HCT116 (cell line): Measurements from ENCODE around the gene CTCF. TPM values are rescaled to one million over a fixed set of nuclear protein-coding genes. Genes with fewer than 3 reads are reported as not detected.

Experiments used
- CBX3 ChIP-seq: IDR thresholded peaks from 2 replicates; pipeline ENCODE4 v1.6.1; 2012; ENCODE audit warnings: low read depth
- ELF1 ChIP-seq: IDR thresholded peaks from 2 replicates; pipeline ENCODE4 v1.6.1; 2012; ENCODE audit warnings: low read depth, borderline replicate concordance
- EZH2 ChIP-seq: fragments of 200-600 bp; sonication (generic); IDR thresholded peaks from 2 replicates; pipeline ENCODE4 v1.6.1; 2017; ENCODE audit warnings: antibody characterized with exemption, mixed run types
- POLR2AphosphoS5 ChIP-seq: IDR thresholded peaks from 2 replicates; pipeline ENCODE4 v1.6.1; 2011; ENCODE audit warnings: mild to moderate bottlenecking, low read depth, low read length, moderate library complexity
- SIN3A ChIP-seq: IDR thresholded peaks from 2 replicates; pipeline ENCODE4 v1.6.1; 2012; ENCODE audit warnings: low read depth
- SRF ChIP-seq: IDR thresholded peaks from 2 replicates; pipeline ENCODE4 v1.6.1; 2012; ENCODE audit warnings: low read depth
- YY1 ChIP-seq: IDR thresholded peaks from 2 replicates; pipeline ENCODE4 v1.6.1; 2011; ENCODE audit warnings: low read length, low read depth, moderate library complexity, mild to moderate bottlenecking; ENCODE audit not compliant: insufficient replicate concordance; ENCODE audit errors: extremely low read depth
- ZBTB33 ChIP-seq: IDR thresholded peaks from 2 replicates; pipeline ENCODE4 v1.6.1; 2011; ENCODE audit warnings: mild to moderate bottlenecking, low read length, moderate library complexity; ENCODE audit not compliant: insufficient replicate concordance; ENCODE audit errors: extremely low read depth
- total RNA-seq: library from RNA; stranded (reverse); gene quantifications from one replicate; pipeline ENCODE4 v1.2.1, GENCODE V29; 2021; ENCODE audit not compliant: unreplicated experiment
- TF ChIP-seq, protein P1 (sequence below): IDR thresholded peaks from 2 replicates; pipeline ENCODE4 v1.6.1; 2012; ENCODE audit warnings: low read depth
- TF ChIP-seq, protein P2 (sequence below): IDR thresholded peaks from 2 replicates; pipeline ENCODE4 v1.6.1; 2012
- TF ChIP-seq, protein P3 (sequence below): IDR thresholded peaks from 2 replicates; pipeline ENCODE4 v1.6.1; 2012

The CTCF gene
- total RNA-seq, 1 experiment from 2014 or later = 48.3 TPM

- TF ChIP-seq, protein P1, sequence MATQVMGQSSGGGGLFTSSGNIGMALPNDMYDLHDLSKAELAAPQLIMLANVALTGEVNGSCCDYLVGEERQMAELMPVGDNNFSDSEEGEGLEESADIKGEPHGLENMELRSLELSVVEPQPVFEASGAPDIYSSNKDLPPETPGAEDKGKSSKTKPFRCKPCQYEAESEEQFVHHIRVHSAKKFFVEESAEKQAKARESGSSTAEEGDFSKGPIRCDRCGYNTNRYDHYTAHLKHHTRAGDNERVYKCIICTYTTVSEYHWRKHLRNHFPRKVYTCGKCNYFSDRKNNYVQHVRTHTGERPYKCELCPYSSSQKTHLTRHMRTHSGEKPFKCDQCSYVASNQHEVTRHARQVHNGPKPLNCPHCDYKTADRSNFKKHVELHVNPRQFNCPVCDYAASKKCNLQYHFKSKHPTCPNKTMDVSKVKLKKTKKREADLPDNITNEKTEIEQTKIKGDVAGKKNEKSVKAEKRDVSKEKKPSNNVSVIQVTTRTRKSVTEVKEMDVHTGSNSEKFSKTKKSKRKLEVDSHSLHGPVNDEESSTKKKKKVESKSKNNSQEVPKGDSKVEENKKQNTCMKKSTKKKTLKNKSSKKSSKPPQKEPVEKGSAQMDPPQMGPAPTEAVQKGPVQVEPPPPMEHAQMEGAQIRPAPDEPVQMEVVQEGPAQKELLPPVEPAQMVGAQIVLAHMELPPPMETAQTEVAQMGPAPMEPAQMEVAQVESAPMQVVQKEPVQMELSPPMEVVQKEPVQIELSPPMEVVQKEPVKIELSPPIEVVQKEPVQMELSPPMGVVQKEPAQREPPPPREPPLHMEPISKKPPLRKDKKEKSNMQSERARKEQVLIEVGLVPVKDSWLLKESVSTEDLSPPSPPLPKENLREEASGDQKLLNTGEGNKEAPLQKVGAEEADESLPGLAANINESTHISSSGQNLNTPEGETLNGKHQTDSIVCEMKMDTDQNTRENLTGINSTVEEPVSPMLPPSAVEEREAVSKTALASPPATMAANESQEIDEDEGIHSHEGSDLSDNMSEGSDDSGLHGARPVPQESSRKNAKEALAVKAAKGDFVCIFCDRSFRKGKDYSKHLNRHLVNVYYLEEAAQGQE = no peak
- TF ChIP-seq, protein P2, sequence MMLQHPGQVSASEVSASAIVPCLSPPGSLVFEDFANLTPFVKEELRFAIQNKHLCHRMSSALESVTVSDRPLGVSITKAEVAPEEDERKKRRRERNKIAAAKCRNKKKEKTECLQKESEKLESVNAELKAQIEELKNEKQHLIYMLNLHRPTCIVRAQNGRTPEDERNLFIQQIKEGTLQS = no peak
- TF ChIP-seq SIN3A (no peak), CBX3 (no peak), EZH2 (no peak), SRF (no peak), POLR2AphosphoS5 (no peak), ZBTB33 (no peak), YY1 (no peak), ELF1 (no peak)
- TF ChIP-seq, protein P3, sequence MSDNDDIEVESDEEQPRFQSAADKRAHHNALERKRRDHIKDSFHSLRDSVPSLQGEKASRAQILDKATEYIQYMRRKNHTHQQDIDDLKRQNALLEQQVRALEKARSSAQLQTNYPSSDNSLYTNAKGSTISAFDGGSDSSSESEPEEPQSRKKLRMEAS = no peak
Measured at GRCh38 chr16:67655363-67655762, 93.0 kb downstream of the CTCF start (continued).
